ENCODE results near the gene SV2A.

DNA sequence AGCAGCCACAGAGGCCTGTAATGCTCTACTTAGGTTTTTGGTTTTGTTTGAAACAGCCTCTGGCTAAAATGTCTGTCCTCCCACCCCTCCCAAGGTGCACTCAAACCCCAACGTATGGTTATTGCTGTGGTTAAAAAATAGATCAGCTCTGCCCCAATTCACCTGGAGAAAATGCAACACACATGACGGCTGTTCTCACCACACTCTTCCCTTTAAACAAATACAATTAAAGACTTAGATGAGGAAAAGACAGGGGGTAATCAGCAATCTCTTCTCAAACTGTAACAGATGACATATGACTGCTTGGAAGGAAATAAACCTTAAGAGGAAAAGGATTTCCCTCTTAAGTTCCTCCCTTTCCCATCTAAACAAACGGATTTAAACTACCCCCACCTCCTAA is 25.2 kb upstream of the SV2A start:
- TF ChIP-seq, protein P1, sequence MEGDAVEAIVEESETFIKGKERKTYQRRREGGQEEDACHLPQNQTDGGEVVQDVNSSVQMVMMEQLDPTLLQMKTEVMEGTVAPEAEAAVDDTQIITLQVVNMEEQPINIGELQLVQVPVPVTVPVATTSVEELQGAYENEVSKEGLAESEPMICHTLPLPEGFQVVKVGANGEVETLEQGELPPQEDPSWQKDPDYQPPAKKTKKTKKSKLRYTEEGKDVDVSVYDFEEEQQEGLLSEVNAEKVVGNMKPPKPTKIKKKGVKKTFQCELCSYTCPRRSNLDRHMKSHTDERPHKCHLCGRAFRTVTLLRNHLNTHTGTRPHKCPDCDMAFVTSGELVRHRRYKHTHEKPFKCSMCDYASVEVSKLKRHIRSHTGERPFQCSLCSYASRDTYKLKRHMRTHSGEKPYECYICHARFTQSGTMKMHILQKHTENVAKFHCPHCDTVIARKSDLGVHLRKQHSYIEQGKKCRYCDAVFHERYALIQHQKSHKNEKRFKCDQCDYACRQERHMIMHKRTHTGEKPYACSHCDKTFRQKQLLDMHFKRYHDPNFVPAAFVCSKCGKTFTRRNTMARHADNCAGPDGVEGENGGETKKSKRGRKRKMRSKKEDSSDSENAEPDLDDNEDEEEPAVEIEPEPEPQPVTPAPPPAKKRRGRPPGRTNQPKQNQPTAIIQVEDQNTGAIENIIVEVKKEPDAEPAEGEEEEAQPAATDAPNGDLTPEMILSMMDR (IDR thresholded peaks at IDR 0.05), result no peak
- TF ChIP-seq POLR2AphosphoS5 (IDR thresholded peaks at IDR 0.05), result no peak
- TF ChIP-seq EP300 (IDR thresholded peaks at IDR 0.05), result no peak
